Measurements from ENCODE around the gene NBR1.

Gene NBR1

GRCh38 chr17:43212641-43213490, 41.9 kb downstream of the NBR1 start:
- H3K4me3 ChIP-seq (ENCODE audit: low read depth, low read length), result peak overlapping the region; percentile 90
- no peak for TF ChIP-seq CTCF (IDR thresholded peaks at IDR 0.05; ENCODE audit: insufficient read depth, low read depth, low read length, missing control alignments)
- DNase-seq (ENCODE audit: low read depth), result peak; percentile 36

GRCh38 chr17:43213545-43213944, 42.5 kb downstream of the NBR1 start:
- H3K4me3 ChIP-seq (ENCODE audit: low read depth, low read length), result no peak overlapping the region
- DNase-seq (ENCODE audit: low read depth), result no peak
- no peak for TF ChIP-seq CTCF (IDR thresholded peaks at IDR 0.05; ENCODE audit: insufficient read depth, low read depth, low read length, missing control alignments)

GRCh38 chr17:43215341-43215740, 44.3 kb downstream of the NBR1 start:
- no peak for DNase-seq (ENCODE audit: low read depth)
- TF ChIP-seq CTCF (IDR thresholded peaks at IDR 0.05; ENCODE audit: insufficient read depth, low read depth, low read length, missing control alignments), result no peak
- no peak overlapping the region for H3K4me3 ChIP-seq (ENCODE audit: low read depth, low read length)

GRCh38 chr17:43216369-43216761, 45.4 kb downstream of the NBR1 start:
- H3K4me3 ChIP-seq (ENCODE audit: low read depth, low read length), result no peak overlapping the region
- no peak for DNase-seq (ENCODE audit: low read depth)
- no peak for TF ChIP-seq CTCF (IDR thresholded peaks at IDR 0.05; ENCODE audit: insufficient read depth, low read depth, low read length, missing control alignments)

GRCh38 chr17:43216762-43217613, 46.0 kb downstream of the NBR1 start:
- H3K4me3 ChIP-seq (ENCODE audit: low read depth, low read length), result no peak overlapping the region
- TF ChIP-seq CTCF (IDR thresholded peaks at IDR 0.05; ENCODE audit: insufficient read depth, low read depth, low read length, missing control alignments), result no peak
- no peak for DNase-seq (ENCODE audit: low read depth)

GRCh38 chr17:43217614-43218087, 46.6 kb downstream of the NBR1 start:
- DNase-seq (ENCODE audit: low read depth), result no peak
- no peak overlapping the region for H3K4me3 ChIP-seq (ENCODE audit: low read depth, low read length)
- TF ChIP-seq CTCF (IDR thresholded peaks at IDR 0.05; ENCODE audit: insufficient read depth, low read depth, low read length, missing control alignments), result no peak
